Chondrocyte (in vitro differentiated cells): ENCODE data around the gene ATP6V0D1. TPM values are rescaled to one million over a fixed set of nuclear protein-coding genes. Genes with fewer than 3 reads are reported as not detected.
A peak's percentile ranks its signal among the peaks of the same experiment; 100 is the strongest.

Experiments
- DNase-seq: peaks from one replicate; pipeline ENCODE4 v3.0.0; 2021; ENCODE audit warnings: mixed read lengths, low spot score
- H3K27ac Mint-ChIP-seq: one replicate; pipeline ENCODE4 v1.8.0; 2021; ENCODE audit warnings: mild to moderate bottlenecking, moderate library complexity, mixed read lengths; ENCODE audit not compliant: unreplicated experiment
- H3K27me3 Mint-ChIP-seq: 2 replicates; pipeline ENCODE4 v1.8.0; 2021; ENCODE audit warnings: low read depth, mixed read lengths
- H3K36me3 Mint-ChIP-seq: 2 replicates; pipeline ENCODE4 v1.8.0; 2021; ENCODE audit warnings: low read depth, mixed read lengths
- H3K4me1 Mint-ChIP-seq: 2 replicates; pipeline ENCODE4 v1.8.0; 2021; ENCODE audit warnings: low read depth, mild to moderate bottlenecking, mixed read lengths
- H3K4me3 Mint-ChIP-seq: one replicate; pipeline ENCODE4 v1.8.0; 2021; ENCODE audit warnings: mild to moderate bottlenecking, moderate library complexity, mixed read lengths; ENCODE audit not compliant: unreplicated experiment
- H3K9me3 Mint-ChIP-seq: 2 replicates; pipeline ENCODE4 v1.8.0; 2021; ENCODE audit warnings: low read depth, mixed read lengths
- CTCF ChIP-seq: fragments of 200-600 bp; sonication (generic); IDR thresholded peaks from 2 replicates; pipeline ENCODE4 v1.5.0; 2021; ENCODE audit warnings: antibody characterized with exemption, mild to moderate bottlenecking, moderate library complexity
- total RNA-seq: library from RNA; stranded (reverse); gene quantifications from 3 replicates; pipeline ENCODE4 v1.2.1, GENCODE V29; 2021

Gene ATP6V0D1
- total RNA-seq, 1 donor from 2014 or later: 85.5 TPM

- H3K27ac Mint-ChIP-seq: peak overlapping the region; percentile 45
- no peak for DNase-seq
- H3K4me3 Mint-ChIP-seq: no peak overlapping the region
These were observed 34.7 kb downstream of the ATP6V0D1 start for GRCh38 chr16:67445913-67446907.

DNA sequence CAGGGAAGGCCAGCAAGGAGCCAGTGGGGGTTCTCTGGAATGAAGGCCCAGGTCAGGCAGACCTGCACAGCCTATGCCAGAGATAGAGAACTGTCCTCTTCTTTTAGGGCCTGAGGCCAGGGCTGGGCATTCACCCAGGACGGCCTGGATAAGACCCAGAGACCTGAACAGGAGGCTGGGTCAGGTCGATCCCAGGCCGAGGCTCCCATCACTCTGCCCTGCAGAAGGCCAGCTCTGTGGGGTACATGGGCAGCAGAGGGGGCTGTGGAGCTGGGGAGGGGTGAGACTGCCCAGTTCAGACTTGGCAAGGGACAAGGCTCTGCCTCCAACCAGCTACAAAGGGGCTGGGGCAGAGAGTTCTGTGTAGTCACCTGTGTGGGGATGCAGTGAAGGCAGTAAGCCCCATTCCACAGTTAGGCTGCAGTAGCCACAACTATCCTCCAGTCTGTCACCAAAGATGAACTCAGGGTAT lies 35.5 kb downstream of the ATP6V0D1 start:
- Mint-ChIP-seq H3K27ac (no peak overlapping the region), H3K27me3 (no peaks in the 10 kb centered on the region), H3K4me3 (no peak overlapping the region), H3K4me1 (peaks cover 12% of the 10 kb centered on the region), H3K9me3 (no peaks in the 10 kb centered on the region), H3K36me3 (peaks cover 6% of the 10 kb centered on the region)
- no peak for DNase-seq
- TF ChIP-seq CTCF: no peak

More at GRCh38 chr16:67445913-67446907, 34.7 kb downstream of the ATP6V0D1 start:
- no peaks in the 10 kb centered on the region for H3K9me3 Mint-ChIP-seq
- TF ChIP-seq CTCF: no peak
- no peaks in the 10 kb centered on the region for H3K27me3 Mint-ChIP-seq
- H3K4me1 Mint-ChIP-seq: peaks cover 12% of the 10 kb centered on the region
- H3K36me3 Mint-ChIP-seq: peaks cover 9% of the 10 kb centered on the region

DNA sequence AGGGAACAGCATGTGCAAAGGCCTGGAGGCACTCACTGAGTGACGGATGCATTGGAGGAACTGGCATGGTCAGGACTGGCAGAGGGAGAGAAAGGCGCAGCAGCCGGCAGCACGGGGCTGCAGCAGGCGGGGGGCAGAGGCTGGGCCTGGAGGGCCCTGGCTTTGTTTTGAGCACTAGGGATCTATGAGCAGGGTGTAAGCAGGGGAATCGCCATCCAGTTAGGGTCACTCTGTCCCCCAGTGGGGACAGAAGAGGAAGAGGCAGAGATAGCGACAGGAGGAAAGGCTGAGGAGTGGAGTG lies 35.9 kb downstream of the ATP6V0D1 start:
- Mint-ChIP-seq H3K4me1 (peaks cover 12% of the 10 kb centered on the region), H3K36me3 (peaks cover 2% of the 10 kb centered on the region), H3K27me3 (no peaks in the 10 kb centered on the region), H3K4me3 (no peak overlapping the region), H3K9me3 (no peaks in the 10 kb centered on the region), H3K27ac (no peak overlapping the region)
- no peak for TF ChIP-seq CTCF
- DNase-seq: no peak

- H3K9me3 Mint-ChIP-seq: no peaks in the 10 kb centered on the region
- H3K36me3 Mint-ChIP-seq: peaks cover 2% of the 10 kb centered on the region
- no peak for DNase-seq
- H3K27ac Mint-ChIP-seq: no peak overlapping the region
- no peak overlapping the region for H3K4me3 Mint-ChIP-seq
- TF ChIP-seq CTCF: no peak
- H3K4me1 Mint-ChIP-seq: peaks cover 12% of the 10 kb centered on the region
- no peaks in the 10 kb centered on the region for H3K27me3 Mint-ChIP-seq
These were observed 36.5 kb downstream of the ATP6V0D1 start for GRCh38 chr16:67444259-67445125.

DNA sequence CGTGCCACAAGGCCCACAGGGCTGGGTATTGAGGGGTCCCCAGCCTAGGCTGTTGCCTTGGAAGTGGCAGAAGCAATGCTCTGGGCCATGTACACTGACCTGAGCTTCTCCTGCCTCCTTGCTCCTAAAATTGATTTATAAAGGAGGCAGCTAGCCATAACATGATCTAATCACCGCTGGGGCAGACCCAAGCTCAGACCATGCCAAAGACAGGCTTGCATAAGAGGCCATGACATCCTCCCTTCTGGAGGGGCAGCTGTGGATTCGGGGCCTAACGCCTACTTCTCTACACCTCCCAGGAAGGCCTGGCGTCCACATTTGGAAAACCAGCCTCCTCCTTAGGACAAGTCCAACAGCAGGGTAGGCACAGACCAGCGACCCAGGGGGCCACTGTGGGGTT lies 37.7 kb downstream of the ATP6V0D1 start:
- TF ChIP-seq CTCF: no peak
- DNase-seq: no peak
- Mint-ChIP-seq H3K36me3 (peaks cover 9% of the 10 kb centered on the region), H3K4me1 (peaks cover 12% of the 10 kb centered on the region), H3K27me3 (no peaks in the 10 kb centered on the region), H3K27ac (no peak overlapping the region), H3K4me3 (no peak overlapping the region), H3K9me3 (no peaks in the 10 kb centered on the region)
